Activated B cell treated with CpG ODN at 0.5 μM for 24 hours (primary cell): ENCODE data around the gene KCTD10. TPM values are rescaled to one million over a fixed set of nuclear protein-coding genes. Genes with fewer than 3 reads are reported as not detected.

Experiments
- ATAC-seq: fragments of 200-7000 bp; cut with Tn5 transposase; one replicate; pipeline ENCODE4 v1.10.0; 2021; ENCODE audit warnings: low read depth, mild to moderate bottlenecking, moderate library complexity
- CTCF ChIA-PET: fragments of 350-600 bp; sonication (Branson Sonifier 250); formaldehyde crosslinking; loops from one replicate; lab custom pipeline; 2021; ENCODE audit warnings: antibody characterized with exemption; lab: Charles Lee
- POLR2A ChIA-PET: fragments of 350-600 bp; sonication (Branson Sonifier 250); formaldehyde crosslinking; loops from one replicate; lab custom pipeline; 2021; ENCODE audit warnings: antibody characterized with exemption; lab: Charles Lee
- DNase-seq: peaks from one replicate; pipeline ENCODE4 v3.0.0; 2022
- H3K27ac Mint-ChIP-seq: one replicate; pipeline ENCODE4 v1.8.0; 2020; ENCODE audit warnings: mixed read lengths
- H3K27me3 Mint-ChIP-seq: one replicate; pipeline ENCODE4 v1.8.0; 2021; ENCODE audit warnings: mixed read lengths
- H3K36me3 Mint-ChIP-seq: one replicate; pipeline ENCODE4 v1.8.0; 2021; ENCODE audit warnings: low read depth, mixed read lengths
- H3K4me1 Mint-ChIP-seq: one replicate; pipeline ENCODE4 v1.8.0; 2021; ENCODE audit warnings: mixed read lengths
- H3K4me3 Mint-ChIP-seq: one replicate; pipeline ENCODE4 v1.8.0; 2020; ENCODE audit warnings: mild to moderate bottlenecking, mixed read lengths
- H3K9me3 Mint-ChIP-seq: one replicate; pipeline ENCODE4 v1.8.0; 2020; ENCODE audit warnings: mixed read lengths
- intact Hi-C: fragments of 100-400 bp; cut with micrococcal nuclease; formaldehyde crosslinking; loops from one replicate; pipeline ENCODE4 v1.15.1; 2024
- total RNA-seq: library from RNA; stranded (reverse); gene quantifications from 2 replicates; pipeline ENCODE4 v1.2.3, GENCODE V29; 2022
- TF ChIP-seq, protein P1 (sequence below): fragments of 200-600 bp; IDR thresholded peaks from one replicate; pipeline ENCODE4 v1.8.0; 2022; ENCODE audit warnings: antibody characterized with exemption, mild to moderate bottlenecking

The KCTD10 gene
- total RNA-seq, 1 donor from 2014 or later, result 38.7 TPM

DNA sequence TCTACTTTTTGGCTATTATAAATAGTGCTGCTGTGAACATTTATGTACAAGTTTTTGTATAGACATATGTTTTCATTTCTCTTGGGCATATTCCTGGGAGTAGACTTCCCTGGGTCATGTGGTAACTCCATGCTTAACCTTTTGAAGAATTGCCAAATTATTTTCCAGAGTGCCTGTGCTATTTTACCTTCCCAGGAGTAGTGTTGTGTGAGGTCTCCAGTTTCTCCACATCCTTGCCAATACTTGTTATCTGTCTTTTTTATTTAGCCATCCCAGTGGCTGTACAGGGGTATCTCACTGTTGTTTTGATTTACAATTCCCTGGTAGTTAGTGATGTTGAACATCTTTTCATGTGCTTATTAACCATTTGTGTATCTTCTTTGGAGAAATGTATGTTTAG lies 19.2 kb upstream of the KCTD10 start:
- POLR2A ChIA-PET, result no interaction called here
- intact Hi-C loops, result no loop called here
- no peaks in the 10 kb centered on the region for H3K4me1 Mint-ChIP-seq
- H3K36me3 Mint-ChIP-seq, result peaks cover 84% of the 10 kb centered on the region
- H3K4me3 Mint-ChIP-seq, result no peak overlapping the region
- no peaks in the 10 kb centered on the region for H3K9me3 Mint-ChIP-seq
- DNase-seq, result no peak
- TF ChIP-seq, protein P1, sequence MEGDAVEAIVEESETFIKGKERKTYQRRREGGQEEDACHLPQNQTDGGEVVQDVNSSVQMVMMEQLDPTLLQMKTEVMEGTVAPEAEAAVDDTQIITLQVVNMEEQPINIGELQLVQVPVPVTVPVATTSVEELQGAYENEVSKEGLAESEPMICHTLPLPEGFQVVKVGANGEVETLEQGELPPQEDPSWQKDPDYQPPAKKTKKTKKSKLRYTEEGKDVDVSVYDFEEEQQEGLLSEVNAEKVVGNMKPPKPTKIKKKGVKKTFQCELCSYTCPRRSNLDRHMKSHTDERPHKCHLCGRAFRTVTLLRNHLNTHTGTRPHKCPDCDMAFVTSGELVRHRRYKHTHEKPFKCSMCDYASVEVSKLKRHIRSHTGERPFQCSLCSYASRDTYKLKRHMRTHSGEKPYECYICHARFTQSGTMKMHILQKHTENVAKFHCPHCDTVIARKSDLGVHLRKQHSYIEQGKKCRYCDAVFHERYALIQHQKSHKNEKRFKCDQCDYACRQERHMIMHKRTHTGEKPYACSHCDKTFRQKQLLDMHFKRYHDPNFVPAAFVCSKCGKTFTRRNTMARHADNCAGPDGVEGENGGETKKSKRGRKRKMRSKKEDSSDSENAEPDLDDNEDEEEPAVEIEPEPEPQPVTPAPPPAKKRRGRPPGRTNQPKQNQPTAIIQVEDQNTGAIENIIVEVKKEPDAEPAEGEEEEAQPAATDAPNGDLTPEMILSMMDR, result no peak
- H3K27me3 Mint-ChIP-seq, result no peaks in the 10 kb centered on the region
- no peak overlapping the region for H3K27ac Mint-ChIP-seq
- CTCF ChIA-PET, result no interaction called here
- no peak for ATAC-seq

DNA sequence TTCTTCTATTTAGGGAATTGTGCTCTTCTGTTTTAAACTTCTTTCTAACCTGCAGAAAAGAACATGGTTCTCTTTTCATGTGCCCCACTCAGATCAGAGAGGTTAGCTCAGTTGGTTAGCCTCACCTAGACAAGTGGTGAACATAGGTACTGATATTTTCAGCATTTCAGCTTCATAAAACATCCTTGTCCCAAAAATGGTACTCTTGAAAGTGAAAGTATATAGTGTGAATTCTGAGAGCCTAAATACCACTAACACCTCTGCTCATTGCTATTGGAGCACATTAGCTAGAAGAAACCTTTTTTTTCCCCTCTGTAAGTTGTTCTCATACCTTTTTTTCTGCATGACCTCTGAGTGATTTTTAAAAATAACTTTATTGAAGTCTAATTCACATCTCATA lies 17.9 kb upstream of the KCTD10 start:
- ATAC-seq (no peak), DNase-seq (no peak)
- TF ChIP-seq, protein P1, result no peak
- Mint-ChIP-seq H3K36me3 (peaks cover 80% of the 10 kb centered on the region), H3K27me3 (no peaks in the 10 kb centered on the region), H3K4me3 (no peak overlapping the region), H3K27ac (no peak overlapping the region), H3K4me1 (no peaks in the 10 kb centered on the region), H3K9me3 (no peaks in the 10 kb centered on the region)
- intact Hi-C loops, result no loop called here
- ChIA-PET CTCF (no interaction called here), POLR2A (no interaction called here)

DNA sequence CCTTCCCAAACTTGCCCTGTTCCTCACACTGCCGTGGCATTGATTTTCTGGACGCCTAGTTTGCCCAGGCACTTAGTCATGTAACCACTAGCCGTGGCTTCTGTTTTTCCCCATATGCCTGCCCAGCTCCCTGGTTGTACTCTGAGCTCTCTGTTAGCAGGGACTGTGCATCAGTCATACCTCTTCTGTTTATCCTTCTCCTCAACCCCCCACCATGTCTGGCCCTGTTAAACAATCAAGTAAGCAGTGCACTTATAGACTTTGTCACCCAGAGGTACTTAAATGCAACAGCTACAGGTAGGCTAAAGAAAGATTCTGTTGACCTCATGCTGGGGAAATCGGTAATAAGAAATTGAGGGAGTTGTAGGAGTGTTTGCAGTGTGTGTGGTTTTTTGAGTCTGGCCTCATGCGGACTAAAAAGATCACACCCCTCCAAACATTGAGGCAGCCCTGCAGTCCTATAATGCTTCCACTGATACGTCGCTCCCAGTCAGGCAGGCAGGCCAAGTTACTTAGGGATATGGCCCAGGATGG lies 17.3 kb upstream of the KCTD10 start:
- Mint-ChIP-seq H3K36me3 (peaks cover 81% of the 10 kb centered on the region), H3K4me3 (no peak overlapping the region), H3K27ac (no peak overlapping the region), H3K27me3 (no peaks in the 10 kb centered on the region), H3K4me1 (no peaks in the 10 kb centered on the region), H3K9me3 (no peaks in the 10 kb centered on the region)
- ChIA-PET POLR2A (no interaction called here), CTCF (no interaction called here)
- no peak for DNase-seq
- intact Hi-C loops, result no loop called here
- no peak for ATAC-seq
- TF ChIP-seq, protein P1, result no peak

DNA sequence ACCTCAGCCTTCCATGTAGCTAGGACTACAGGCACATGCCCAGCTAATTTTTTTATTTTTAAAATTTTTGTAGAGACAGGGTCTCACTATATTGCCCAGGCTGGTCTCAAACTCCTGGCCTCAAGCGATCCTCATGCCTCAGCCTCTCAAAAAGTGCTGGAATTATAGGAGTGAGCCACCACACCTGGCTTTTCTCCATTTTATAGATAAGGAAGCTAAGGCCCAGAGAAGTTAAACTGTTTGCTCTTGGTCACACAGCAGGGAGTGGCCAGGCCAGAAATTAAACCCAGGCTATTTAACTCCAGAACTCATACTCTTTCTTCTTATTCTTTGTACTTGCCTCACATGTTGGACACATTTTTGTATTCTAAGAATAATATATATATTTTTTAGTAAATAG lies 16.8 kb upstream of the KCTD10 start:
- CTCF ChIA-PET, result no interaction called here

DNA sequence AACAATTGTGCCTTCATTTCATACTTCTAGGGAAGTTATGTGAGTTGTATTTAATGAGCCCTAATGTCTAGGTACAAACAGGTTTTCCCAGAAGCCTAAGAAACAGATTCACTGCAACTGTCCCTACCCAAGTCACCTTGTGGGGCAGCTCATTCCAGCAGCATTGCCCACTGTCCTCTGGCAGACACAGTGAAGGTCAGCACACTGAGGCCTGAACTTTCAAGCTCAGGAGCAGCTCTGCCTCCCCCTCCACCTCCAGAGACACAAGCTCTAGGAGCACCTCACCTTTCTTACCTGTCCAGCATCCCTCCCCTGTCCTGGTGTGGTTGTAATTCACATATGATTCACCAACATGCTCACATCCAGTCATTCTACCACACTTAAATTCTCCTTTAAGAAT lies 16.0 kb upstream of the KCTD10 start:
- H3K36me3 Mint-ChIP-seq, result peaks cover 81% of the 10 kb centered on the region
- intact Hi-C loops, result no loop called here
- no peak overlapping the region for H3K4me3 Mint-ChIP-seq
- no peak overlapping the region for H3K27ac Mint-ChIP-seq
- TF ChIP-seq, protein P1, result no peak
- H3K4me1 Mint-ChIP-seq, result no peaks in the 10 kb centered on the region
- no peaks in the 10 kb centered on the region for H3K9me3 Mint-ChIP-seq
- DNase-seq (no peak), ATAC-seq (no peak)
- POLR2A ChIA-PET, result no interaction called here
- no peaks in the 10 kb centered on the region for H3K27me3 Mint-ChIP-seq
- CTCF ChIA-PET, result no interaction called here

More for the DNA sequence above, 16.8 kb upstream of the KCTD10 start:
- Mint-ChIP-seq H3K27me3 (no peaks in the 10 kb centered on the region), H3K27ac (no peak overlapping the region), H3K4me1 (no peaks in the 10 kb centered on the region), H3K36me3 (peaks cover 81% of the 10 kb centered on the region), H3K9me3 (no peaks in the 10 kb centered on the region), H3K4me3 (no peak overlapping the region)
- ATAC-seq (no peak), DNase-seq (no peak)
- intact Hi-C loops, result no loop called here
- TF ChIP-seq, protein P1, result no peak
- POLR2A ChIA-PET, result no interaction called here
